Trophoblast cell (in vitro differentiated cells and primary cell): ENCODE measurements around the gene IFRD1.

Experiments
- DNase-seq, 2 donors: peaks; one replicate each; pipeline ENCODE4 v3.0.0-alpha.2; 2016
- H2AFZ ChIP-seq: 2 replicates; pipeline ENCODE4 v1.6.1; 2013; ENCODE audit warnings: low read length, moderate library complexity, mild to moderate bottlenecking; ENCODE audit not compliant: insufficient read depth, poor library complexity
- H2AK5ac ChIP-seq: 2 replicates; pipeline ENCODE4 v1.6.1; 2013; ENCODE audit warnings: mild to moderate bottlenecking, low read length
- H2BK120ac ChIP-seq: 2 replicates; pipeline ENCODE4 v1.6.1; 2013; ENCODE audit warnings: low read length, mild to moderate bottlenecking, moderate library complexity; ENCODE audit not compliant: insufficient read depth, poor library complexity
- H2BK12ac ChIP-seq: 2 replicates; pipeline ENCODE4 v1.6.1; 2013; ENCODE audit warnings: mild to moderate bottlenecking, low read length, moderate library complexity
- H2BK5ac ChIP-seq: 2 replicates; pipeline ENCODE4 v1.6.1; 2013; ENCODE audit warnings: low read length, low read depth, moderate library complexity, mild to moderate bottlenecking; ENCODE audit not compliant: poor library complexity
- H3K14ac ChIP-seq: 2 replicates; pipeline ENCODE4 v1.6.1; 2013; ENCODE audit warnings: mild to moderate bottlenecking, low read length
- H3K18ac ChIP-seq: 2 replicates; pipeline ENCODE4 v1.6.1; 2013; ENCODE audit warnings: mild to moderate bottlenecking, low read length
- H3K23ac ChIP-seq: 2 replicates; pipeline ENCODE4 v1.6.1; 2013; ENCODE audit warnings: low read length
- H3K27ac ChIP-seq: 2 replicates; pipeline ENCODE4 v1.5.1; 2013; ENCODE audit warnings: low read depth, mild to moderate bottlenecking, inconsistent platforms, low read length, moderate library complexity
- H3K27me3 ChIP-seq: 2 replicates; pipeline ENCODE4 v1.6.1; 2013; ENCODE audit warnings: inconsistent platforms, mild to moderate bottlenecking, low read length, moderate library complexity; ENCODE audit not compliant: insufficient read depth
- H3K36me3 ChIP-seq, 2 experiments: 1 replicate in 1 of 2; 2 replicates in 1 of 2; pipeline ENCODE4 v1.6.1; 2013; ENCODE audit warnings: low read length in 2 of 2, mild to moderate bottlenecking in 2 of 2, moderate library complexity in 1 of 2; ENCODE audit not compliant: insufficient read depth in 2 of 2, control insufficient read depth in 1 of 2
- H3K4ac ChIP-seq: 2 replicates; pipeline ENCODE4 v1.6.1; 2013; ENCODE audit warnings: low read depth, mild to moderate bottlenecking, low read length, moderate library complexity
- H3K4me1 ChIP-seq, 2 experiments: 1 replicate in 1 of 2; 2 replicates in 1 of 2; pipeline ENCODE4 v1.6.1; 2013; ENCODE audit warnings: low read length in 2 of 2, mild to moderate bottlenecking in 2 of 2, moderate library complexity in 1 of 2; ENCODE audit not compliant: insufficient read depth in 2 of 2, control insufficient read depth in 1 of 2
- H3K4me2 ChIP-seq: 2 replicates; pipeline ENCODE4 v1.6.1; 2013; ENCODE audit warnings: inconsistent platforms, mild to moderate bottlenecking, low read length, moderate library complexity
- H3K4me3 ChIP-seq: 2 replicates; pipeline ENCODE4 v1.5.1; 2013; ENCODE audit warnings: mild to moderate bottlenecking, low read depth, low read length, inconsistent platforms
- H3K79me1 ChIP-seq: one replicate; pipeline ENCODE4 v1.6.1; 2013; ENCODE audit warnings: low read length
- H3K79me2 ChIP-seq: 2 replicates; pipeline ENCODE4 v1.6.1; 2013; ENCODE audit warnings: low read length, mild to moderate bottlenecking; ENCODE audit not compliant: control insufficient read depth, insufficient read depth, poor library complexity
- H3K9ac ChIP-seq: 2 replicates; pipeline ENCODE4 v1.6.1; 2013; ENCODE audit warnings: mild to moderate bottlenecking, low read length
- H3K9me3 ChIP-seq: 2 replicates; pipeline ENCODE4 v1.6.1; 2013; ENCODE audit warnings: low read depth, mild to moderate bottlenecking, control low read depth, inconsistent platforms, low read length; ENCODE audit not compliant: insufficient read depth
- H4K12ac ChIP-seq: 2 replicates; pipeline ENCODE4 v1.6.1; 2013; ENCODE audit warnings: low read depth, mild to moderate bottlenecking, low read length, moderate library complexity
- H4K8ac ChIP-seq: 2 replicates; pipeline ENCODE4 v1.6.1; 2013; ENCODE audit warnings: low read depth, mild to moderate bottlenecking, low read length, moderate library complexity
- H4K91ac ChIP-seq: one replicate; pipeline ENCODE4 v1.6.1; 2013; ENCODE audit warnings: low read depth, mild to moderate bottlenecking, low read length, moderate library complexity
- WGBS: extraction: QIAGEN DNeasy Blood & Tissue Kit; methylation state at CpG from one replicate; pipeline ENCODE4 v1.1.7; 2013; ENCODE audit warnings: missing lambda C conversion rate; ENCODE audit not compliant: insufficient read length, insufficient coverage; ENCODE audit errors: extremely low coverage; 5-methylcytosine and 5-hydroxymethylcytosine counted together

Gene IFRD1

GRCh38 chr7:112442210-112442609 is 8.1 kb upstream of the IFRD1 start:
- no peaks in the 10 kb centered on the region for H3K36me3 ChIP-seq
- no CpG with 5 or more reads among the region's 2 CpGs for WGBS
- H3K18ac ChIP-seq: no peak overlapping the region

GRCh38 chr7:112444505-112444904 is 5.8 kb upstream of the IFRD1 start:
- Histone ChIP-seq H3K4ac (no peak overlapping the region), H3K18ac (no peak overlapping the region), H4K91ac (no peak overlapping the region), H3K9me3 (no peaks in the 10 kb centered on the region), H3K36me3 (no peaks in the 10 kb centered on the region), H4K8ac (no peak overlapping the region), H4K12ac (no peak overlapping the region), H2BK5ac (no peak overlapping the region), H3K4me2 (no peak overlapping the region), H3K79me2 (no peaks in the 10 kb centered on the region), H3K27me3 (no peaks in the 10 kb centered on the region), H3K4me1 (peaks cover 0 to 3% of the 10 kb centered on the region in 2 experiments), H3K4me3 (no peak overlapping the region), H3K23ac (no peak overlapping the region), H2AFZ (no peak overlapping the region), H2BK120ac (no peak overlapping the region), H3K14ac (no peak overlapping the region), H3K27ac (no peak overlapping the region), H2AK5ac (no peak overlapping the region), H3K79me1 (no peaks in the 10 kb centered on the region), H3K9ac (no peak overlapping the region), H2BK12ac (no peak overlapping the region)
- no peak for DNase-seq
- WGBS: no CpG with 5 or more reads among the region's 3 CpGs

More at GRCh38 chr7:112442210-112442609, 8.1 kb upstream of the IFRD1 start:
- Histone ChIP-seq H2BK5ac (no peak overlapping the region), H3K23ac (no peak overlapping the region), H3K4ac (no peak overlapping the region), H3K4me2 (no peak overlapping the region), H3K4me1 (no peaks in the 10 kb centered on the region), H3K4me3 (no peak overlapping the region), H3K79me2 (no peaks in the 10 kb centered on the region), H3K27ac (no peak overlapping the region), H4K91ac (no peak overlapping the region), H2AK5ac (no peak overlapping the region), H3K9ac (no peak overlapping the region), H3K14ac (no peak overlapping the region), H4K8ac (no peak overlapping the region), H2AFZ (no peak overlapping the region), H2BK120ac (no peak overlapping the region), H3K9me3 (no peaks in the 10 kb centered on the region), H3K79me1 (no peaks in the 10 kb centered on the region), H2BK12ac (no peak overlapping the region), H3K27me3 (no peaks in the 10 kb centered on the region), H4K12ac (no peak overlapping the region)
- DNase-seq: no peak

GRCh38 chr7:112446431-112446830 is 3.8 kb upstream of the IFRD1 start:
- no peak overlapping the region for H2BK5ac ChIP-seq
- H4K91ac ChIP-seq: no peak overlapping the region
- H4K8ac ChIP-seq: no peak overlapping the region
- no peak overlapping the region for H4K12ac ChIP-seq
- peaks cover 11% of the 10 kb centered on the region for H3K79me1 ChIP-seq
- no peak for DNase-seq
- no peak overlapping the region for H2AFZ ChIP-seq
- H3K14ac ChIP-seq: no peak overlapping the region
- no peak overlapping the region for H3K23ac ChIP-seq
- no peaks in the 10 kb centered on the region for H3K27me3 ChIP-seq
- peaks cover 0 to 5% of the 10 kb centered on the region in 2 experiments for H3K4me1 ChIP-seq
- no peak overlapping the region for H3K4me3 ChIP-seq
- no peaks in the 10 kb centered on the region for H3K9me3 ChIP-seq
- no peak overlapping the region for H3K4me2 ChIP-seq
- no peak overlapping the region for H3K9ac ChIP-seq
- no peak overlapping the region for H3K4ac ChIP-seq
- H3K79me2 ChIP-seq: peaks cover 10% of the 10 kb centered on the region
- no peak overlapping the region for H2AK5ac ChIP-seq
- no peak overlapping the region for H2BK12ac ChIP-seq
- H3K18ac ChIP-seq: no peak overlapping the region
- H3K27ac ChIP-seq: no peak overlapping the region
- H2BK120ac ChIP-seq: no peak overlapping the region
- WGBS: no CpG with 5 or more reads among the region's 3 CpGs
- H3K36me3 ChIP-seq: no peaks in the 10 kb centered on the region

- H3K4me2 ChIP-seq: no peak overlapping the region
- no peak overlapping the region for H3K9ac ChIP-seq
- no peaks in the 10 kb centered on the region for H3K9me3 ChIP-seq
- no peaks in the 10 kb centered on the region for H3K27me3 ChIP-seq
- H3K36me3 ChIP-seq: no peaks in the 10 kb centered on the region
- H3K18ac ChIP-seq: no peak overlapping the region
- no peak overlapping the region for H4K91ac ChIP-seq
- peaks cover 10% of the 10 kb centered on the region for H3K79me2 ChIP-seq
- H3K4me1 ChIP-seq: peaks cover 0 to 7% of the 10 kb centered on the region in 2 experiments
- no peak overlapping the region for H2AFZ ChIP-seq
- DNase-seq: no peak
- no peak overlapping the region for H4K12ac ChIP-seq
- no peak overlapping the region for H2BK5ac ChIP-seq
- H2AK5ac ChIP-seq: no peak overlapping the region
- H3K27ac ChIP-seq: no peak overlapping the region
- H4K8ac ChIP-seq: no peak overlapping the region
- H3K4me3 ChIP-seq: no peak overlapping the region
- H3K79me1 ChIP-seq: peaks cover 11% of the 10 kb centered on the region
- no peak overlapping the region for H3K23ac ChIP-seq
- no CpG with 5 or more reads among the region's 3 CpGs for whole genome bisulfite sequencing
- no peak overlapping the region for H3K14ac ChIP-seq
- no peak overlapping the region for H2BK120ac ChIP-seq
- no peak overlapping the region for H3K4ac ChIP-seq
- no peak overlapping the region for H2BK12ac ChIP-seq
Observed at GRCh38 chr7:112447406-112447805, 2.9 kb upstream of the IFRD1 start.
